NCI-H2081 (cell line): Measurements from ENCODE around the gene CCDC74A.
"Not testable (repeated sequence)": the region's sequence is repeated elsewhere in the genome, so short reads cannot be mapped to it uniquely, and the experiment has no call there.

Experiments
- DNase-seq, 2 experiments: peaks; one replicate each; lab custom pipeline; 2025; lab: John Stamatoyannopoulos, UW

The CCDC74A gene

DNA sequence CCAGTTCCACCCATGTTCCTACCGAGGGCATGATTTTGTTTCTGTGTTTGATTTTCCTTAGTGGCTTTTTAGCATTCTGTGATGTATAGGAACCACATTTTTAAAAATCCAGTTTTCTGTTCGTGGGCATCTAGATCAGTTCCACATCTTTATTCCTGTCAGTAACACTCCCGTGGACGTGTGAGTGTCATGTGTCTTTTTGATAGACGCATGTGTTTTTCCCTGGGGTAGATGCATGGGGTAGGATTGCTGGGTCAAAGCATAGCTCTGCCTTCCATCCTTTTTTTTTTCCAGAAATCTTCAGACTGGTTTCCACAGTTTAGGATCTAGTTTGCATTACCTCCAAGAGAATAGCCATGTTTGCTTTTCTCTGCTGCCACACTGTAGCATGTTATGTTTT lies 38.7 kb downstream of the CCDC74A start:
- DNase-seq, result no peak

DNA sequence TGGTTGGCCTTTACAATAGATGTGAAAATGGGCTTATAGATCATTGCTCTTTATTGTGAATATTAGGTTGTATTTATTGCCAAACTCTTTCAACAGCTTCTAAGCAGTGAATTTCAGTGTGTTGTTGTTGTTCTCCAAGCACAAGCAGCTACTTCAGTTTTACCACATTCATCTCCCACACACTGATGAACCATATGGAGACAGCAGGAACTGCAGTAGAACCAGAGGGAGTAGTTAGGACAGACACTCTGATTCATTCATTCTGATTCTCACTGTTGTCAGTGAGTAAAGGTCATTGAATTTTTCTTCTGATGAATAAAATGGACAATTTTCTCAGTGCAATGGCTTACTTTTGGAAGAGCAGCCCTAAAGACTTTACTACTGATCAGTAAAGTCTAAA lies 40.2 kb downstream of the CCDC74A start:
- DNase-seq, result no peak

DNA sequence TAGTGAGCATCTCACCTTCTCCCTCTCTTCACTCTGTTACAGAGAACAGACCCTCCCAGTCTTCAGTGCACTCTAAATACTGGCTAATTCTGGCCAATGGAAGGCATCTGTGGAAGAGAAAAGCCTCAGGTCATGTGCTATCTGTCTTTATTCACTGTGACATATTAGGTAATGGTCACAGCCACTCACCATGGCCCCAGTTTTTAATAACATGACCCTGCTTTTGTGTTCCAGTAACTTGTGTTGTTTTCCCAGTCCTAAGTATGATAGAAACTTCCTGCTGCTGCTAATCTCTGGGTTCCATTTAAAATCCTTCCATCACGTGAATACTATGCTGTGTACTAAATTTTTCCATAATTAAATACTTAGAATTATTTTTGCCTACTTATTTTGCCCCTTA lies 40.7 kb downstream of the CCDC74A start:
- DNase-seq, result not testable (repeated sequence)

GRCh38 chr2:131572175-131572574 lies 44.5 kb downstream of the CCDC74A start:
- no peak for DNase-seq

DNA sequence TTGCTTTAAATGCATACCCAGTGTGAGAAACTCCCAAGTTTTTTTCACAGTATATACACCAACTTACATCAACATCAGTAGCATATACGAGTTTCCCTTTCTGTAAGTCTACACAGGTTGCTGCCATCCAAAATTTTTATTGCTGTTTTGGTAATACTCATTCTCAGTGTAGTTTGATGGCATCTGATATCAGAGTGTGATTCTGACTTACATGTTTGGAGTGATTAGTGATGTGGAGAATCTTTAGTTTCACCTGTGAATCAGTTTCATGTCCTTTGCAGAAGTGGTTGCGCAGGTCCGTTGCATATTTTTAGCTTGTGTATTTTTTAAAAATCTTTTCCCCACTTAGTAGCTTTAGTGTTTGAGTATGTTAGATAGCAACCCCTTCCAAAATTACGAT lies 50.1 kb downstream of the CCDC74A start:
- DNase-seq, result no peak

DNA sequence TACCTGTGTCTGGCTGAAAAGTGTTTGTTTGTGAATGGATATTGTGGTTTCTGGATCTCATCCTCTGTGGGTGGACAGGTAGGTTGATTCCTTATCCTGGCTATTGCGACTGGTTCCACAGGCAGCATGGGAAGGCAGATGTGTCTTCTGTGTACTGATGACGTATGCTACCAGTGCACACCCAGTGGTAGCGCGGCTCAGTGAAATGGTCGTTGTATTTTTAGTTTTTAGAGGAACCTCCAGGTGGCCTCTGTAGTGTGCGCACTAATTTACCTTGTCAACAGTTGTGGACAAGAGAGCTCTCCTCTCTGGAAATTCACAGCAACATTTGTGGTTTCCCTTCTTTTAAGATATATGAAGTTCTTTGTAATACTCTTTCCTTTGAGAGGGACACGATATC lies 52.5 kb downstream of the CCDC74A start:
- no peak for DNase-seq
